NOMO-1 treated with dmso at 0.1 percent for 144 hours (cell line): Measurements from ENCODE around the gene AQP12B.

Source experiments
- DNase-seq: peaks from one replicate; lab custom pipeline; 2025; ENCODE audit not compliant: unreplicated experiment; lab: John Stamatoyannopoulos, UW

The AQP12B gene

GRCh38 chr2:240717681-240718581 is 35.2 kb upstream of the AQP12B start:
- DNase-seq, result no peak

GRCh38 chr2:240717181-240717641 is 34.5 kb upstream of the AQP12B start:
- DNase-seq, result no peak

- DNase-seq, result no peak
Measured at GRCh38 chr2:240716130-240716798, 33.6 kb upstream of the AQP12B start.

- no peak for DNase-seq
Measured at GRCh38 chr2:240714747-240715725, 32.4 kb upstream of the AQP12B start.

GRCh38 chr2:240713928-240714746 is 31.5 kb upstream of the AQP12B start:
- no peak for DNase-seq

- DNase-seq, result no peak
Measured at GRCh38 chr2:240713071-240713927, 30.6 kb upstream of the AQP12B start.

GRCh38 chr2:240712121-240712520 is 29.4 kb upstream of the AQP12B start:
- DNase-seq, result no peak

- DNase-seq, result no peak
Measured at GRCh38 chr2:240711701-240712100, 29.0 kb upstream of the AQP12B start.

- no peak for DNase-seq
Measured at GRCh38 chr2:240711296-240711695, 28.6 kb upstream of the AQP12B start.

- no peak for DNase-seq
Measured at GRCh38 chr2:240708457-240708856, 25.8 kb upstream of the AQP12B start.

GRCh38 chr2:240707821-240708220 is 25.1 kb upstream of the AQP12B start:
- no peak for DNase-seq

GRCh38 chr2:240707043-240707756 is 24.5 kb upstream of the AQP12B start:
- DNase-seq, result no peak

- no peak for DNase-seq
Measured at GRCh38 chr2:240705204-240705791, 22.6 kb upstream of the AQP12B start.

GRCh38 chr2:240704651-240705050 is 22.0 kb upstream of the AQP12B start:
- DNase-seq, result no peak

GRCh38 chr2:240703417-240704341 is 21.0 kb upstream of the AQP12B start:
- no peak for DNase-seq

GRCh38 chr2:240702640-240703011 is 19.9 kb upstream of the AQP12B start:
- DNase-seq, result no peak
